HG03066 (cell line): ENCODE measurements around the gene NPW.
A peak's percentile ranks its signal among the peaks of the same experiment; 100 is the strongest.
"Not testable (repeated sequence)": the region's sequence is repeated elsewhere in the genome, so short reads cannot be mapped to it uniquely, and the experiment has no call there.

ENCODE experiments used
- ATAC-seq: cut with Tn5 transposase; IDR thresholded peaks from one replicate; pipeline ENCODE4 v1.9.1; 2021; ENCODE audit warnings: low read depth; ENCODE audit not compliant: unreplicated experiment

NPW gene

DNA sequence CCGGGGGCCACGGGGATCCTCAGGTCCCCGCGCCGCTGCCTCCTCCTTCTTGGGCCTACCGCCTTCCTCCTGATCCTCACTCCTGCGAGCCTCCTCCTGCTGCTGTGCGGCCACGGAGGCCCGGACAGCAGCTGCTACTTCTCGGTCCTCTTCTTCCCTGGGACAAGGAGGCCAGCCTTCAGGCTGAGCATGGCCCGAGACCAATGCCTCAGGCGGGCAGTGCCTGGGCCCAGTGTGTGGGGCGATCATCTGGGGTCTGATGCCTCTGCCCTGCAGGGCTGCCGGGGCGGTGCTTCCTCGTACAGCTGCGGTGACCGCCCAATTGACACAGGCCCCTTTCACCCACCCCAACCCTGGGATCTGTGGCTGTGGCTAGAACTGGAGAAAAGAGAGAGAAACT lies 18.6 kb upstream of the NPW start:
- ATAC-seq, result no peak

DNA sequence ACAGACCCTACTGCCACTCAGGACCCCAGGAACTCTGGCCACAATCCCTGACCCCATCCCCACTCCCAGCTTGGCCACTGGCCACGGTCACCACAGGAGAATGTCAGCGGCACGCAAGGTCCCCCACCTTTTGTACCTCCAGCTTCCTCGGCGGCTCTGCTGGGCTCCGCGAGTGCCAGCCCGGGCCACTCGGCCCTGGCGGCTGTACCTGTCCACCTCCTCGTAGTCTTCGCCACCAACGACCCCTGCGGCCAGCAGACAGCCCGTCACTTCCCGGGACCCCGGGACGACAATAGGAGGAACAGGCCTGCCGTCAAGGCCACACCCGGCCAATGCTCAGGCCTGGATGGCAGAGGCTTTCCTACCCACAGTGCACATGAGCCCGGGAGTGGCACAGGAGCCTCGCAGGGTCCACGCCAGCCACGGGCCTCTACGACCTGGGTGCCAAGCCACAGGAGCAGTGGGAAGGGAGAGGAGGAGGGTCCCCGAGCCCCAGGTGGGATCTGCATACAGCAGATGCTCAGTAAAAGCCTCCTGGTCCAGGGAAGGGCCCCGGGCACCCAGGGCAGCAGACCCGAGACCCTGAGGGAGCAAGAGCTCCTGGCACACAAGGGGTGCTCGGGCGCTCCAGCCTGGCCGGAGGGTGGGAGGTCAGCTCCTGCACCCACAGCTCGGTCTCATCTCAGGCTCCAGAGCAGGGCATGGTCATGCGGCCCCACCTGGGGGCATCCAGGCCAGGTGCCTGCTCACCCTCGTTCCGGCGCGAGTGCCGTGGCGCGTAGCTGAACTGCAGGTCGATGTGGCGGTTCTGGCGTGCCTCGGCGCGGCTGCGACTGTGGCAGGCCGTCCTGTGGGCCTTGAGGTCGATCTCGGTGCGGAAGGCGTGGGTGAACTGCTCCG lies 17.9 kb upstream of the NPW start:
- no peak for ATAC-seq

DNA sequence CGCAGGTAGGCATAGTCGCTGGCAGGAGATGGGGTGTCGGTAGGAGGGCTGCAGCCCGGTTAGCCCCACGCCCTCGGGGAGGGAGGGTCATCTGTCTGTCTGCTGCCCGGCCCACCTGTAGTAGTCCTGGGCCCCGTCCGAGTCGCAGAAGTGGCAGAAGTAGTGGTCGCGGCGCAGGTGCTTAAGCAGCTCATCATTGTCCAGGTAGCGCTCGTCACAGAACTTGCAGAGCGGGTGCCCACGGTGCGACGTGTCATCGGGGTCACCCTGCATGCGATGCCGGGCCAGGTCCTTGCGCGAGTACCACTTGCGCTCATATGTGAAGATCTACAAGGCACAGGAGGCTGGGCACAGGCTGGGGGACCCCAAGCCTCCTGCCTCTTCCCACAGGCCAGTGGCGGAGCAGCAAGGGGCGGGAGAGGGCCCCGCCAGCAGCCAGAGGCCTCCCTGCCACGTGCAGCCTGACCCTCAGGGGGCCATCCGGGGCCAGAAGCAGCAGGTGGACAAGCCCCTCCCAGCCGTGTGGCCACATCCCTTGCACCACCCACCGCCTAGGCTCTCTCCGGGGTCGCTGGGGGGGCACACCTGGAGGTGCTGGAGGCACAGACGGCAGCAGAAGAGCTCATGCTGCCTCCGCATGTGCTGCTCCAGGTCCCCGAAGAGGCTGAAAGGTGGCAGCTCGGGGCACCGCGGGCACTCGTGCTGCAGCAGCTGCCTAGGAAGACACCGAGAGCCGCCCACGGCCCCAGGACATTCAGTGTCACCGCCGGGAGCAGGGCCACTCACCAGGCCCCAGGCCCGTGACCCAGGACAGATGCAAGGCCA lies 17.0 kb upstream of the NPW start:
- no peak for ATAC-seq

DNA sequence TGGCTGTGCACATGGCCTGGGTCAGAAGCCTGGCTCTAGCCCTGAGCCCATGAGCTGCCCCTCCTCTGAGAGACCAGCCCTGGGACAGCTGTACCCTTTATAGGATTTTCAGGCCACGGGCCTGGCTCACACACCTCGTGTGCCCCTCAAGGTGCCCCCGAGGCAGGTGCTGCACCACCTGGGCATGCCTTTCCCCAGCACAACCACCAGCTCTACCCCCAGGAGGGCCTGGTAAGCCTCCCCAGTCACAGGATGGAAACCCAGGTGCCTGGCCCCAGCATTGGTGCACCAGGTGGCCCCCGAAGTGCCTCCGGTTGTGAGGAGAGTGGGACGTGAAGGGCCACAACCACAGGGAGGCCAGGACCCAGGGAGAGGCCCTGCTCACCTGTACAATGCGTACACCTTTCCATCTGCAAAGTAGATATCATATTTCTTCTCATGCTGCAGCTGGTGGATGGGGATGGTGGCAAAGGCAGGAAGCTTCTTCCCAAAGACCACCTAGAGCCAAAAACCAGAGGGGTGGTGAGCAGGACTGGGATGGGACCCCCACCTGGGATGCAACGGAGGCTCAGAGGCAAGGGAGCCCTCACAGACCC lies 16.3 kb upstream of the NPW start:
- no peak for ATAC-seq

DNA sequence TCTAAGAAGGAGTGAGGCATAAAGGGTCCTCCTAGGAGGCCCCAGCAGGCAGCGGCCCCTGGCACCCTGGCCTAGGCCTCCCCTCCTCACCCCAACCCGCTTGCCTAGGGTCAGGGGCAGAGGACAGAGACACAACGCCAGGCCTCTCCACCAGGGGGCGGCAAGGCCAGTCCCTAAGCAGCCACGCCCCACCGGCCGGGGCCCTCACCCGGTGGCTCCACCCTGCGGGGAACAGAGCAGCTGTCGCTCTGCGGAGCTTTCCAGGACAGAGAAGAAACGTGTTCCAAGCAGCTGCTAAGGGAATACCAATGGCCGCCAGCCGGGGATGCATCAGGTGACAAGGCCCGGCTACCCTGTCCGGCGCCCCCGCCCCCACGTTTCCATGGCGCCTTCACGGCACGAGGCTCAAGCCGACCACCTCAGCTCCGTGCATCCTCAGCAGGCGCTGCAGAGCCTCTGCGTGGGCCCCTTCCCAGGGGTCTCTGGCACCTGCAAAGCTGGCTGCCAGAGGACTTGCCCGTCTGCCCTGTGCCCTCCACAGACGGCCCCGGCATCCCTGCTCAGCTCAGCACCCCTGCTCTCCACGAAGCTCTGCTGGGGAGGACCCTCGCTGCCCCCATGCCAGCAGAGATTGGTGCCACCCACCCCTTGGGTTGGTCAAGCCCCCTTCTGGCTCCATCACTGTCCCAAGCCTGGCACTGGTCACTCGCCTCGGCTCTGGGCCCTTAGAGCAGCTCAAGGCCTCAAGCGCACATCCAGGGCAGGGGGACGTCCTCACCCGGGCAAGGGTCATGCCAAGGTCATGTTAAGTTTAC lies 15.6 kb upstream of the NPW start:
- ATAC-seq, result no peak

DNA sequence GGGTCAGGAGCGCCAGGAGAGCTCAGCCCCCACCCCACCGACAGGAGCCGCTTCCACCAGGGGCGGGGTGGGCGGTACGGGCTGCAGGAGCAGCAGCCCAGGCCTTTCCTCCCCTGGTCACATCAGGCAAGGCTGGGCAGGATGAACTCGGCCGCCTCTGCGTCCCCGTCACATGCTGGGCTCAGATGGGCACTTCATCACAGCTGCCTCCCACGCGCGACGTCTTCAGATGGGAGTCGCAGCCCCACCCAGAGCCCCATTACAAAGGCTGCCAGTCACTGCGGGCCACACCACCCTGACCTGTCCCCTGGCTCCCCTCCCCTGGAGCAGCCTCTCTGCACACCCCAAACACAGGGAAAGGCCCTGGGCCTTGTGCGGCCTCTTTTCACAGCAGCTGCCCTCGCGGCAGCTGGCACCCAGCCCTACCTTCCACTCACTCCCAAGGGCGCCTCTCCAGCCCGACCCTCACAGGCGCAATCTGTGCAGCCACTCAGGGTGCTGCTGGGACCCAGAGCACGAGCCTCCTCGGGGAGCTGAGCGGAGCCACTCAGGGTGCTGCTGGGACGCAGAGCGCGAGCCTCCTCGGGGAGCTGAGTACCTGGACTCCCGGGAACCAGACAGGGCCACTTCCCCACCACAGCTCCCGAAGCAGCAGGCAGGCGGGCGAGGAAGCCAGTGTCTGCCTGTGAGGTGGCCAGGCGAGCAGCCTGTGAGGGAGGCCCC lies 14.6 kb upstream of the NPW start:
- no peak for ATAC-seq

DNA sequence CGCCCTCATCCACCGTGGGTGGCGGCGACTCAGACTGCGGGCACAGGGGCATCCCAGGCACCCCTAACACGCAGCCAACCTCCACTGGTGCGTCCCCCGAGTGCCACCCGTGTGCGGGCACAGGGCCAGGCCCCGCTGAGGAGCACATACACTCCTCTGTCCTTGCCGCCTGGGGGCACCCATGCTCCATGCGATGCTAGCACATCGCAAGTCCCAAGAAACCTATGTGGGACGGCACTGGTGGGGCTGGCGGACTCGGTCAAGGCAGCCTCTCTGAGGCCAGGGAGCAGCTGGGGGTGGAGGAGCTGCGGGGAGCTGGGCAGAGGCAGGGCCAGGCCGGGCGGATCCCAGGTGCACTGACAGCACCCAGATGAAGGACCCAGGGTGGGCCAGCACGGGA lies 13.9 kb upstream of the NPW start:
- no peak for ATAC-seq

DNA sequence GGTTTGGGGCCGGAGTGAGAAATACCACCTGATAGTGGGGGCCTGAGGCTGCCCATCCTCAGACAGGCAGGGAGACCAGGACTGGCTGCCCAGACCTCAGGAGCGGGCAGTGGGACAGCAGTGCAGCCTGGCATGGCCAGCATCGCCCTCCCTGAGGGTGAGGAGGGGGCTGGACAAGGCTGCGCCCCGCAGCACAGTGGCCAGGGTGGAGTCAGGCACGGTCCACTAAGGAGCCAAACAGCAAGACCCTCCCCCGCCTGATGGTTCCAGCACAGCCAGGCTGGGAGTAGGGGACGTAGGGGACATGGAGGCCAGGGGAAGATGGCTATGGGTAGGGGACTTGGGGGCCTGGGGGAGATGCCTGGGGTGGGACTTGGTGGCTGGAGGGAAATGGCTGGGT lies 13.3 kb upstream of the NPW start:
- no peak for ATAC-seq

DNA sequence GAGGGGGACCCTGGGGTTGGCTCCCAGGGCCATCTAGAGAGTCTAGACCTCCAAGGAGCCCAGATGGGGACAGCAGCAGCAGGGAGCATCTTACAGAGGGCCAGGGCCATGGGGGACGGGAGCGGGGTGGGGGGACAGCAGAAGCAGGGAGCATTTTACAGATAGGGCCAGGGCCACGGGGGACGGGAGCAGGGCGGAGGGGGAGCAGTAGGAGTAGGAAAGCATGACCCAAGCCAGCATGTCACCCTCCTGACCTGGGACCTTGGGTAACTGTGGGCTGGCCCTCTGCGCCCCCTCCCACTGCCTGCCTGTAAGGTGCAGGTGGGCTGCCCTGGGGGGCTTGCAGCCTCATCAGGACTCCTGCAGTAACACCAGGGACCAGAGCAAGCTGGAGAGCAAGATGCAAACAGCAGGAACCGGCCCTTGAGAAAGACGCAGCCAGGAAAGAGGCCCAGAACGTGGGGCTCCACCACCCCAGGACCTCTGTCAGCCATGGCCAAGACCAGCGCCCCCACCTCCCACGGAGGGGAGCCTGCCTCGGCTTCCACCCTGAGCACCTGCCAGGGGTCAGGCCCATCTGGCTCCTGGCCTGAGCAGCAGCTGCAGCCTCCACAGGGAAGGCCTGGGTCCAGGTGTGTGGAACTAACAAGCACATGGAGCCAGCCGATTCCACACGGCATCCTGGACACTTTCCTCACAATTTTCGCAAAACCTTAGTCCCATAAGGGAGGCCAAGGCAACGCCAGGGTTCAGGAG lies 12.3 kb upstream of the NPW start:
- no peak for ATAC-seq

DNA sequence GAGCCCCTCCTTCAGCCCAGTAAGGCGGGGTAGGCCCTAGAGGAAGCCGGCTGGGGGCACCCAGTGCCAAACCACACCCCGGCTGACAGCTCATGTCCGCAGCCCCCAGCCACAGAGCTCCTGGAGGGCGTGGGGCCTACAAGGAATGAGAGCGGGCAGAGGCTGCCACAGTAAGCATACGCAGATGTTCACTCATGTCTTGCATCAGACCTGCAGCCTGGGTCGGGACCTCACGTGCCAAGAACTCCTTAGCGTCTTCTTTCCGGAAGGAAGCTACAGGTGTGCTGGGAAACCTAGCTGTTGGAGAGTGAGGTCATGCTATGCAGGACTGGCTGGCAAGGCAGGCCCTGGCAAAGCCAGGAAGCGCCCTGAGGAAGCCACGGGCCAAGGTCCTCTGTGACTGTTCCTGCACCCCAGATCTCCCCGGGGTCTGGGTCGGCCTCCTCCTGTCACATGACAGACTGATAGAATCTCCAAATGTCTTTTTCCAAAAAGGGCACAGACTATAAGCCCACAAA lies 11.5 kb upstream of the NPW start:
- no peak for ATAC-seq

DNA sequence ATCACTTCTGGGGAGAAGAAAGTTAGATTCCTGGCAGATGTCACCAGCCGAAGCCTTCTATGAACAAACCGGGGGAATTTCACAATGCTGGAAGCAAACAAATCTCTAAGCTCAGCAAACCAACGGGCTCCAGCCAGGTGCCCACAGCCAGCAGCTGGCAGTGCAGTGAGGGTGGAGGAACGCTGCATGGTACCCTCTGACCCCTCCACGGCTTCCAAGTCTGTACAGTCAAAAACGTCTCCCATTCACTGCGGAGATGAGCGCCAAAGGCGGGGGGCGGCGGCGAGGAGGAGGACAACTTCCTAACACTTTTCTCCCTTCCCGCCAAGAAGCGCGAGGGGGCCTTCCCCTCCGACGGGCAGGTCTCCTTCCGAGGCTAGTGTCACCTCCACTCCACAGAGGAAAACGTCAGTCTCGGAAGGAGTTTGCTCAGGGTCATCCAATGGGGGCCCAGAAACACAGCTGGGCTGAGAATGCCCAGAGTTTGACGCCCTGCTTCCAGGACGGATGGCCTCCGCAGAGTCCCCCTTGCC lies 10.9 kb upstream of the NPW start:
- ATAC-seq, result peak; percentile 15

DNA sequence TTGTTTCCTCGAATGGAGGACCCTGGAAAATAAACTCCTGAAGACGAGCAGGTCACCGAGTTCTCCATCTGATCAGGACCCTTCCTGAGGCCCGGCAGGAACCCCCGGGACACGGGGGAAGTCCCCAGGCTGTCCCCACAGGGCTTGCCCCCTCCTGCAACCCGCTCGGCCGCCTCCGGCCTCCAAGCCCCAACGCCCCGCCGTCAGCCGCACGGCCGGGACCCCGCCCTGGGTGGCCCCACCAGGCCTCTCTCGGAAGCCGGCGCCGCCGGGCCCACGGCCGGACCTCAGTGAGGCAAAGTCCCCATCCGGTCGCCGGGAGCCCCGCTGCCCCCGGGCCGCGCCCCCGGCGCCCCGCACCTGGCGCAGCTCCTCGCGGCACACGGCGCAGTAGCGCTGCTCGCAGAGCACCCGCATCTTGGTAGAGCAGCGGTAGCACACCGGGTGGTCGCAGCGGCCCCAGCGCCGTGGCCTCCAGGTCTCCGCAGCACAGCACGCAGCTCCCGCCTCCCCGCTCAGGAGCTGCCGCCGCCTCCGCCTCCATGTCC lies 10.3 kb upstream of the NPW start:
- peak; percentile 16 for ATAC-seq

DNA sequence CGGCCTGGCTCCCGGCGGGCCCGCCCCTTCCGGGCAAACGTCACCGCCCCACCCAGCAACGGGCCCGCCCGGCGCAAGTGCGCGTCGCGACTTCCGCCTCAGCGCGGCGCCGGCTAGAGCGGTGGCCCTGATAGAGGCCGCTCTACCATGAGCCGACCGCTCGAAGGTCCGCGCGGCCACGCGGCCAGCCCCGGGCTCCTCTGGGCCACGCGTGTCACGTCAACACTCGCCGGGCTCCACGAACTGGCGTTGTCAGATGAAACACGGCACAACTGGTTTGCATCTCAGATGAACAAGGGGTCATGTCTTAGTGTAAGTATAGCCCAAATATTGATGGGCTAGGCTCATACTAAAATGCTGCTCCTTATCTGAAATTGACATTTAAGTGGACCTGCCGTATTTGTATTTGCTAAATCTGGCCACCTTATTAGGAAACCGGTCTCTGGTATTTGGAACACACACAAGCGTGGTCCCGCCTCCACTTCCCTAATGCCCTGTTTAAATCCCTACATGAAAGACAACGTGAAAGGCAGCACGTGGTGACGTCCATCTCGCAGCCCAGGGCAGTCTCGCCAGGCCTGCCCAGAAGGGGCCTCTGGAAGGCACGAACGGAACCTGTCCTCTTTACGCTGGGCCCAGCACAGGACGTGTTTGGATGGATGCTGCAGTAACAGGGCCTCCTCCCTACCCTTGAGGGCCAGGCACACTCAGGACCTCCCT lies 9.6 kb upstream of the NPW start, which contains the start of gene ZNF598:
Gene ZNF598, minus strand, starts transcription at position 31 of the 720 bp plus-strand sequence.
- peak; percentile 75 for ATAC-seq

DNA sequence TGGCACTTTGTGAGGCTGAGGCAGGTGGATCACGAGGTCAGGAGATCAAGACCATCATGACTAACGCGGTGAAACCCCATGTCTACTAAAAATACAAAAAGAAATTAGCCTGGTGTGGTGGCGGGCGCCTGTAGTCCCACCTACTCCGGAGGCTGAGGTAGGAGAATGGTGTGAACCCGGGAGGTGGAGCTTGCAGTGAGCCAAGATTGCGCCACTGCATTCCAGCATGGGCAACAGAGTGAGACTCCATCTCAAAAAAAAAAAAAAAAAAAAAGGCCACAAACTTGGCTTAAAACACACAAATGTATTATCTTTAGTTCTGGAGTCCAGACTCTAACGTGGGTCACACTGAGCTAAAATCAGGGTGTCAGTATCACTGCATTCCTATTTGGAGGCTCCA lies 7.9 kb upstream of the NPW start:
- not testable (repeated sequence) for ATAC-seq

DNA sequence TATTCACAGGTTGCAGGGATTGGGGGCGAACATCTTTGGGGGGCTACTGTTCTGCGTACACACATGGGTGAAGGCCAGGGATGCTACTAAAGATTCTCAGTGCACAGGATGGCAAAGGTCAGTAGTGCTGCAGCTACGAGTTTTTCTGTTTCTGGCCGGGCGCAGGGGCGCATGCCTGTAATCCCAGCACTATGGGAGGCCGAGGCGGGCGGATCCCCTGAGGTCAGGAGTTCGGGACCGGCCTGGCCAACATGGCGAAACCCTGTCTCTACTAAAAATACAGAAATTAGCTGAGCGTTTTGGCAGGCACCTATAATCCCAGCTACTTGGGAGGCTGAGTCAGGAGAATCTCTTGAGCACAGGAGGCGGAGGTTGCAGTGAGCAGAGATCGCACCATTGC lies 6.1 kb upstream of the NPW start:
- no peak for ATAC-seq

DNA sequence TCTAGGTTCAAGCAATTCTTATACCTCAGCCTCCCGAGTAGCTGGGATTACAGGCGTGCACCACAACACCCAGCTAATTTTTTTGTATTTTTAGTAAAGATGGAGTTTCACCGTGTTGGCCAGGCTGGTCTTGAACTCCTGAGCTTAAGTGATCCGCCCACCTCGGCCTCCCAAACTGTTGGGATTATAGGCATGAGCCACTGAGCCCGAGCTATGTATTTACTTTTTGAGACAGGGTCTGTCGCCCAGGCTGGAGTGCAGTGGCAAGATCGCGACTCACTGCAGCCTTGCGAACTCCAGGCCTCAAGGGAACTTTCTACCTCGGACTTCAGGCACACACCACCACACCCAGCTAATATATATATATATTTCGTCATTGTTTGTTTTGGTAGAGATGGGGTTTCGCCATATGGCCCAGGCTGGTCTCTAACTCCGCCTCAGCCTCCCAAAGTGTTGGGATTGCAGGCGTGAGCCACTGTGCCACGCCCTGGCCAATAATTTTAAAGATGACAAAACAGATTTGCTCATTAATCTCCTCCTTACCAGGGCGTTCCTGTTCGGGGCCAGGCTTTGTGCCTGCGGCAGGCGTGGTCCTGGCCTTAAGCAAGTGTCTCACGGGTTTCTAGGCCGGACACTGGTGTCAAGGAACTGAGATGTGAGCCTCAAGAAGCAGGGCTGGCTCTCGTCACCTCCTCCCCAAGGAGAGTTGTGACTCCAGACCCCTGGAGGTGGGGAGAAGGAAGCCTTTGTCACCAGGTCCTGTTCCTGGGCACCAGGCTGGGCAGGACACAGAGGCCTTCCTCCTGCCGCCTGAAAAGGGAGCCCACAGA lies 4.3 kb upstream of the NPW start:
- ATAC-seq, result no peak

DNA sequence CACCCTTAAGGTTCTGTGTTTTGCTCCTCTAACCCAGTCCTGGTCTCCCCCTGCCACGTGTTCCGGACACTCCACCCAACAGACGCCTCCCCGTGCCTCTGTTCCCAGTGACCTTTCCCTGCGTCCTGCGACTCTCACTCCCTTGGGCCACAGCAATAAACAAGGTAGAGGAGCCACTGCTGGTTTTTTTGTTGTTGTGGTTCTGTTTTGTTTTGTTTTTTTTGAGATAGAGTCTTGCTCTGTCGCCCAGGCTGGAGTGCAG lies 3.7 kb upstream of the NPW start:
- no peak for ATAC-seq
